ENCODE measurements around the gene ULK1.

DNA sequence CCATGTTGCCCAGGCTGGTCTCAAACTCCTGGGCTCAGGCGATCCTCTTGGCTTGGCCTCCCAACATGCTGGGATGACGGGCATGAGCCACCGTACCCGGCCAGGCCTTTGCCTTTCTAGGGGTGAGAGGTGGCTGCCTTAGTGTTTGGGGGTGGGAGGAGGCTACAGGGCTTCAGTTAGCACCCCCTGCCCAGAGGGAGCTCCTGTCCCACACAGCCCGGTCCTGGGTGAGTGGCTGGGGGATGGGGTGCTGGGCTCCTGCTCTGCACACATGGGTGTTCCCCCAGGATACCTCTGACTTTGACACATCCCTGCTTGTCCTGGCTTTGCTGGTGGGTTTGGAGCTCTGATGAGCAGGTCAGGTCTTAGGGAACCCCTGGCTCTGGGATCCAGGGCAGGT lies 9.9 kb downstream of the ULK1 start:
- TF ChIP-seq, protein P1, sequence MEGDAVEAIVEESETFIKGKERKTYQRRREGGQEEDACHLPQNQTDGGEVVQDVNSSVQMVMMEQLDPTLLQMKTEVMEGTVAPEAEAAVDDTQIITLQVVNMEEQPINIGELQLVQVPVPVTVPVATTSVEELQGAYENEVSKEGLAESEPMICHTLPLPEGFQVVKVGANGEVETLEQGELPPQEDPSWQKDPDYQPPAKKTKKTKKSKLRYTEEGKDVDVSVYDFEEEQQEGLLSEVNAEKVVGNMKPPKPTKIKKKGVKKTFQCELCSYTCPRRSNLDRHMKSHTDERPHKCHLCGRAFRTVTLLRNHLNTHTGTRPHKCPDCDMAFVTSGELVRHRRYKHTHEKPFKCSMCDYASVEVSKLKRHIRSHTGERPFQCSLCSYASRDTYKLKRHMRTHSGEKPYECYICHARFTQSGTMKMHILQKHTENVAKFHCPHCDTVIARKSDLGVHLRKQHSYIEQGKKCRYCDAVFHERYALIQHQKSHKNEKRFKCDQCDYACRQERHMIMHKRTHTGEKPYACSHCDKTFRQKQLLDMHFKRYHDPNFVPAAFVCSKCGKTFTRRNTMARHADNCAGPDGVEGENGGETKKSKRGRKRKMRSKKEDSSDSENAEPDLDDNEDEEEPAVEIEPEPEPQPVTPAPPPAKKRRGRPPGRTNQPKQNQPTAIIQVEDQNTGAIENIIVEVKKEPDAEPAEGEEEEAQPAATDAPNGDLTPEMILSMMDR (IDR thresholded peaks at IDR 0.05) = no peak
- no peak for TF ChIP-seq EZH2 (IDR thresholded peaks at IDR 0.05)
